LoVo (cell line): Measurements from ENCODE around the gene FRMD4B.

ENCODE experiments used
- DNase-seq: peaks from one replicate; pipeline ENCODE4 v3.0.0-alpha.2; 2016; ENCODE audit warnings: low spot score

FRMD4B gene

GRCh38 chr3:69385723-69386555 is at the start of gene FRMD4B:
Gene FRMD4B, minus strand, starts transcription at chr3:69386088. Its CDS starts 99 bp downstream, at chr3:69385989.
- peak; percentile 2 for DNase-seq

GRCh38 chr3:69433969-69434325 is 48.1 kb upstream of the FRMD4B start:
- peak; percentile 9 for DNase-seq

GRCh38 chr3:69433121-69433968 is 47.5 kb upstream of the FRMD4B start:
- DNase-seq, result no peak

GRCh38 chr3:69428657-69429255 is 42.9 kb upstream of the FRMD4B start:
- DNase-seq, result no peak

GRCh38 chr3:69426967-69427304 is 41.0 kb upstream of the FRMD4B start:
- DNase-seq, result no peak

- no peak for DNase-seq
Measured at GRCh38 chr3:69426291-69426966, 40.5 kb upstream of the FRMD4B start.

GRCh38 chr3:69425249-69425648 is 39.4 kb upstream of the FRMD4B start:
- DNase-seq, result peak; percentile 6

GRCh38 chr3:69423463-69424155 is 37.7 kb upstream of the FRMD4B start:
- no peak for DNase-seq

- DNase-seq, result no peak
Measured at GRCh38 chr3:69422751-69423150, 36.9 kb upstream of the FRMD4B start.

- DNase-seq, result no peak
Measured at GRCh38 chr3:69420781-69421520, 35.1 kb upstream of the FRMD4B start.

GRCh38 chr3:69419276-69419675 is 33.4 kb upstream of the FRMD4B start:
- no peak for DNase-seq

GRCh38 chr3:69417541-69418078 is 31.7 kb upstream of the FRMD4B start:
- DNase-seq, result no peak

GRCh38 chr3:69413551-69414207 is 27.8 kb upstream of the FRMD4B start:
- no peak for DNase-seq

GRCh38 chr3:69411346-69411745 is 25.5 kb upstream of the FRMD4B start:
- DNase-seq, result no peak

- peak; percentile 64 for DNase-seq
Measured at GRCh38 chr3:69410301-69410700, 24.4 kb upstream of the FRMD4B start.

GRCh38 chr3:69409831-69410230 is 23.9 kb upstream of the FRMD4B start:
- DNase-seq, result no peak

GRCh38 chr3:69409011-69409410 is 23.1 kb upstream of the FRMD4B start:
- no peak for DNase-seq

GRCh38 chr3:69408542-69408941 is 22.7 kb upstream of the FRMD4B start:
- no peak for DNase-seq

GRCh38 chr3:69407908-69408307 is 22.0 kb upstream of the FRMD4B start:
- no peak for DNase-seq

- no peak for DNase-seq
Measured at GRCh38 chr3:69406163-69406562, 20.3 kb upstream of the FRMD4B start.
